Measurements from ENCODE around the gene ASMTL.

The ASMTL gene

GRCh38 chrX:1403228-1403627 is 49.5 kb downstream of the ASMTL start:
- no peak for DNase-seq

- no peak for DNase-seq
Observed at GRCh38 chrX:1401611-1402430, 50.9 kb downstream of the ASMTL start.

- no peak for DNase-seq
Observed at GRCh38 chrX:1400742-1401471, 51.8 kb downstream of the ASMTL start.

- no peak for DNase-seq
Observed at GRCh38 chrX:1400049-1400448, 52.7 kb downstream of the ASMTL start.

GRCh38 chrX:1398431-1399340 is 54.0 kb downstream of the ASMTL start:
- DNase-seq, result no peak

GRCh38 chrX:1397441-1398270 is 55.1 kb downstream of the ASMTL start:
- no peak for DNase-seq

GRCh38 chrX:1397001-1397400 is 55.7 kb downstream of the ASMTL start:
- DNase-seq, result no peak

- DNase-seq, result no peak
Observed at GRCh38 chrX:1395646-1396216, 57.0 kb downstream of the ASMTL start.

- DNase-seq, result no peak
Observed at GRCh38 chrX:1394731-1395501, 57.8 kb downstream of the ASMTL start.

- DNase-seq, result no peak
Observed at GRCh38 chrX:1393871-1394615, 58.7 kb downstream of the ASMTL start.

- no peak for DNase-seq
Observed at GRCh38 chrX:1392376-1393068, 60.2 kb downstream of the ASMTL start.

- peak; percentile 99 for DNase-seq
Observed at GRCh38 chrX:1391707-1392375, 60.9 kb downstream of the ASMTL start, which contains the start of gene SLC25A6. Gene SLC25A6, minus strand, starts transcription at chrX:1392113. Its CDS starts 104 bp downstream, at chrX:1392009.

- DNase-seq, result no peak
Observed at GRCh38 chrX:1391370-1391706, 61.4 kb downstream of the ASMTL start.

GRCh38 chrX:1390621-1391369 is 61.9 kb downstream of the ASMTL start:
- no peak for DNase-seq

GRCh38 chrX:1389993-1390285 is 62.8 kb downstream of the ASMTL start:
- DNase-seq, result no peak

GRCh38 chrX:1389181-1389992 is 63.3 kb downstream of the ASMTL start:
- no peak for DNase-seq

- no peak for DNase-seq
Observed at GRCh38 chrX:1388651-1389050, 64.1 kb downstream of the ASMTL start.
